ENCODE measurements around the gene LRRC1.

- TF ChIP-seq YY1 (IDR thresholded peaks at IDR 0.05; ENCODE audit: insufficient read depth, insufficient read length), result no peak
- no peak for TF ChIP-seq ZNF274 (IDR thresholded peaks at IDR 0.05; ENCODE audit: low read depth, low read length)
- TF ChIP-seq SUZ12 (IDR thresholded peaks at IDR 0.05; ENCODE audit: extremely low read depth, insufficient read depth, insufficient read length), result no peak
These were observed 38.4 kb upstream of the LRRC1 start for GRCh38 chr6:53756396-53756795.

Data from NT2/D1 (cell line).